ENCODE data around the gene OGFOD2.
"Not testable (repeated sequence)": the region's sequence is repeated elsewhere in the genome, so short reads cannot be mapped to it uniquely, and the experiment has no call there.

OGFOD2 gene

GRCh38 chr12:122934722-122935121, 40.3 kb upstream of the OGFOD2 start:
- TF ChIP-seq CTCF (IDR thresholded peaks at IDR 0.05; ENCODE audit: extremely low read depth, insufficient read depth, missing control alignments), result no peak
- peak; percentile 51 for DNase-seq (ENCODE audit: low spot score)
- in situ Hi-C loops (cut with MboI; ENCODE audit: low pct_unique_long_range_greater_than_20kb, low sequenced_read_pairs, unreplicated experiment), result no loop called here

- in situ Hi-C loops (cut with MboI; ENCODE audit: low pct_unique_long_range_greater_than_20kb, low sequenced_read_pairs, unreplicated experiment), result no loop called here
- TF ChIP-seq CTCF (IDR thresholded peaks at IDR 0.05; ENCODE audit: extremely low read depth, insufficient read depth, missing control alignments), result no peak
- no peak for DNase-seq (ENCODE audit: low spot score)
Observed at GRCh38 chr12:122935318-122935717, 39.7 kb upstream of the OGFOD2 start.

GRCh38 chr12:122937622-122938091, 37.4 kb upstream of the OGFOD2 start:
- DNase-seq (ENCODE audit: low spot score), result no peak
- in situ Hi-C loops (cut with MboI; ENCODE audit: low pct_unique_long_range_greater_than_20kb, low sequenced_read_pairs, unreplicated experiment), result no loop called here
- no peak for TF ChIP-seq CTCF (IDR thresholded peaks at IDR 0.05; ENCODE audit: extremely low read depth, insufficient read depth, missing control alignments)

- DNase-seq (ENCODE audit: low spot score), result no peak
- in situ Hi-C loops (cut with MboI; ENCODE audit: low pct_unique_long_range_greater_than_20kb, low sequenced_read_pairs, unreplicated experiment), result no loop called here
- TF ChIP-seq CTCF (IDR thresholded peaks at IDR 0.05; ENCODE audit: extremely low read depth, insufficient read depth, missing control alignments), result no peak
Observed at GRCh38 chr12:122939125-122939524, 35.9 kb upstream of the OGFOD2 start.

- DNase-seq (ENCODE audit: low spot score); in situ Hi-C loops (cut with MboI; ENCODE audit: low pct_unique_long_range_greater_than_20kb, low sequenced_read_pairs, unreplicated experiment): not testable (repeated sequence)
Observed at GRCh38 chr12:122941351-122941750, 33.7 kb upstream of the OGFOD2 start.

- in situ Hi-C loops (cut with MboI; ENCODE audit: low pct_unique_long_range_greater_than_20kb, low sequenced_read_pairs, unreplicated experiment), result no loop called here
- no peak for TF ChIP-seq CTCF (IDR thresholded peaks at IDR 0.05; ENCODE audit: extremely low read depth, insufficient read depth, missing control alignments)
- no peak for DNase-seq (ENCODE audit: low spot score)
Observed at GRCh38 chr12:122942637-122943036, 32.4 kb upstream of the OGFOD2 start.

GRCh38 chr12:122943196-122943595, 31.8 kb upstream of the OGFOD2 start:
- DNase-seq (ENCODE audit: low spot score), result no peak
- in situ Hi-C loops (cut with MboI; ENCODE audit: low pct_unique_long_range_greater_than_20kb, low sequenced_read_pairs, unreplicated experiment), result no loop called here
- no peak for TF ChIP-seq CTCF (IDR thresholded peaks at IDR 0.05; ENCODE audit: extremely low read depth, insufficient read depth, missing control alignments)
